ENCODE measurements around the gene DCD.
"Not testable (repeated sequence)": the region's sequence is repeated elsewhere in the genome, so short reads cannot be mapped to it uniquely, and the experiment has no call there.

The DCD gene

DNA sequence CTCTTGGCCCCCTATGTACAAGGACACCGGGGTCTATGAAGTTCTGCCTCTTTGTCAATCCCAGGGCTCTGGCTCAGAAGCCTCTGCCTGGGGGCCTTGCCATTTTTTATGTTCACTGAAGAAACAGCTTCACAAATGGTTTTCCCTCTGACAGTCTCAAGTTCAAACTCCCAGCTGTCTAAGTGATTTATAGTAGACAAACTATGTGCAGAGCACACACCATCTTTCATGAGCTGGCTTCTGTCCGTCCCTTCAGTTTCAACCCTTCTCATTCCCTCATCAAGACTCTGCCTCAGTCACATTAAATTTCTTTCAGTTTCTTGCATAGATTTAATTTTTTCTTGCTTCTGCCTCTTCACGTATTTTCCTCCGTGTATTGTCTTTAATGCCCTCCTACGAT, 2.7 kb upstream of the DCD start:
- Histone ChIP-seq H3K9ac (ENCODE audit: low read depth, low read length) (no peak overlapping the region), H3K4me3 (ENCODE audit: low read length) (no peak overlapping the region), H3K27me3 (ENCODE audit: control insufficient read depth, insufficient read depth, low read length) (peaks cover 30% of the 10 kb centered on the region), H3K4me1 (ENCODE audit: control insufficient read depth, insufficient read depth, low read length) (no peaks in the 10 kb centered on the region), H3K36me3 (ENCODE audit: insufficient read depth, low read length) (no peaks in the 10 kb centered on the region), H3K9me3 (replicated peaks; ENCODE audit: low read length) (no peaks in the 10 kb centered on the region), H3K4me2 (ENCODE audit: low read length) (no peak overlapping the region)

DNA sequence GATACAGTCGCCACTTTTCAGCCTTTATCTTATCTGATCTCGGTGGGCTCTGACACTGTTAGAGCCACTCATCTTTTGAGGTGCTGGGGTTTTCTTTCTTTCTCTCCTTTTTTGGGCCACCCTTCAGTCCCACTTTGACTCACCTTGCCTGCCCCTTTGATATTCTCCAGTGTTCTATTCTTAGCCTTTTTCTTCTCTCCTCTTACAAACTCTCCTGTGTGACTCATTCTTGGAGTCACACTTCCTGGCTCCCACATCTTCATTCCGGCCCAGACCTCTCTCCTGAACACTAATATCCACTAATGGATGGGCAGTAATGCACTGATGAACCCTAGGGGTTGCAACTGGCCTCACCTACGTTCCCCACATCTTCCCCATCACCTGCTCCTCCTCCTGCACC, 2.2 kb upstream of the DCD start:
- H3K4me1 ChIP-seq (ENCODE audit: control insufficient read depth, insufficient read depth, low read length): no peaks in the 10 kb centered on the region
- H3K9ac ChIP-seq (ENCODE audit: low read depth, low read length): no peak overlapping the region
- no peaks in the 10 kb centered on the region for H3K36me3 ChIP-seq (ENCODE audit: insufficient read depth, low read length)
- H3K4me3 ChIP-seq (ENCODE audit: low read length): no peak overlapping the region
- H3K9me3 ChIP-seq (replicated peaks; ENCODE audit: low read length): no peaks in the 10 kb centered on the region
- H3K4me2 ChIP-seq (ENCODE audit: low read length): no peak overlapping the region
- peaks cover 32% of the 10 kb centered on the region for H3K27me3 ChIP-seq (ENCODE audit: control insufficient read depth, insufficient read depth, low read length)

GRCh38 chr12:54649825-54650224, 1.7 kb upstream of the DCD start:
- Histone ChIP-seq H3K9ac (ENCODE audit: low read depth, low read length) (no peak overlapping the region), H3K4me1 (ENCODE audit: control insufficient read depth, insufficient read depth, low read length) (no peaks in the 10 kb centered on the region), H3K27me3 (ENCODE audit: control insufficient read depth, insufficient read depth, low read length) (peaks cover 35% of the 10 kb centered on the region), H3K36me3 (ENCODE audit: insufficient read depth, low read length) (no peaks in the 10 kb centered on the region), H3K9me3 (replicated peaks; ENCODE audit: low read length) (no peaks in the 10 kb centered on the region), H3K4me2 (ENCODE audit: low read length) (no peak overlapping the region), H3K4me3 (ENCODE audit: low read length) (no peak overlapping the region)

DNA sequence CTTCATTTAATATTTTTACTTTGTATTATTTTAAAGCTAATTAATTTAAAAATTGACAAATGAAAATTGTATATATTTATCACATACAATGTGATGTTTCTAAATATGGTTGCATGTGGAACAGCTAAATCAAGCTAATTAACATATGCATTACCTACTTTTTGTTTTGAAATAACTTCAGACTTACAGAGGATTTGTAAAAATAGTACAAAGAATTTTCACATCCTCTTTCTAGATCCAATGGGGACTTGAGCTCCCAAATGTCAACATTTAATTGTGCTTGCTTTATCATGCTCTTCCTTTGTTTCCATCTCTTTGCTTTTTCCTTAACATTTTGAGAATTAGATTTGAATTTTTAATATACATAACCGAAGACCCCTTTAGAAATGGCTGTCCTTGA, 6.6 kb downstream of the DCD start:
- Histone ChIP-seq H3K27me3 (ENCODE audit: control insufficient read depth, insufficient read depth, low read length) (peaks cover 21% of the 10 kb centered on the region), H3K9me3 (replicated peaks; ENCODE audit: low read length) (no peaks in the 10 kb centered on the region), H3K4me2 (ENCODE audit: low read length) (no peak overlapping the region), H3K4me3 (ENCODE audit: low read length) (no peak overlapping the region), H3K4me1 (ENCODE audit: control insufficient read depth, insufficient read depth, low read length) (no peaks in the 10 kb centered on the region), H3K36me3 (ENCODE audit: insufficient read depth, low read length) (no peaks in the 10 kb centered on the region), H3K9ac (ENCODE audit: low read depth, low read length) (no peak overlapping the region)

DNA sequence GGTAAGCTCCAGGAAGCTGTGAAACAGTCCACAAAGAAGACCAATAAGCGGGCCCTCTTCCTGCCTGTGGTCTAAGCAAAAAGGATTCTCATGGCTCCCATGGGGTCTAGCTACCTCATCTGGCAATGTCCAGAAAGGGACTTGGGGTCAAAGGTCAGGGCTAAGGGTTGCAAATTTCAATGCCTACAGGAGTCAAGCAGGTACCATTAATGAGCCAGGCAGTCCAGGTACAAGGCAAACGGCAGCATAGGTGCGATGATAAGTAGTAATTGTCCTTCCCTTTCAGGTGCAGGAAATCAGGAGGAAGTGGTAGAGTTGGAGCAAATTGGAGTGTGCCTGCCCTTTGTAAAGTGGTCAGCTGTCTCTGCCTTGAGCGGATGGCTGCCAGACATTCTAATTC, 7.1 kb downstream of the DCD start:
- H3K36me3 ChIP-seq (ENCODE audit: insufficient read depth, low read length): no peaks in the 10 kb centered on the region
- H3K4me2 ChIP-seq (ENCODE audit: low read length): no peak overlapping the region
- no peaks in the 10 kb centered on the region for H3K9me3 ChIP-seq (replicated peaks; ENCODE audit: low read length)
- no peaks in the 10 kb centered on the region for H3K4me1 ChIP-seq (ENCODE audit: control insufficient read depth, insufficient read depth, low read length)
- no peak overlapping the region for H3K9ac ChIP-seq (ENCODE audit: low read depth, low read length)
- H3K27me3 ChIP-seq (ENCODE audit: control insufficient read depth, insufficient read depth, low read length): peaks cover 21% of the 10 kb centered on the region
- no peak overlapping the region for H3K4me3 ChIP-seq (ENCODE audit: low read length)

DNA sequence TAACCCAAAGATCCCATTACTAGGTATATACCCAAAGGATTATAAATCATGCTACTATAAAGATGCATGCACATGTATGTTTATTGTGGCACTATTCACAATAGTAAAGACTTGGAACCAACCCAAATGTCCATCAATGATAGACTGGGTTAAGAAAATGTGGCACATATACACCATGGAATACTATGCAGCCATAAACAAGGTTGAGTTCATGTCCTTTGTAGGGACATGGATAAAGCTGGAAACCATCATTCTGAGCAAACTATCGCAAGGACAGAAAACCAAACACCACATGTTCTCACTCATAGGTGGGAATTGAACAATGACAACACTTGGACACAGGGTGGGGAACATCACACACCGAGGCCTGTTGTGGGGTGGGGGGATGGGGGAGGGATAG, 9.1 kb downstream of the DCD start:
- not testable (repeated sequence) for H3K4me2 ChIP-seq (ENCODE audit: low read length); H3K9ac ChIP-seq (ENCODE audit: low read depth, low read length); H3K9me3 ChIP-seq (replicated peaks; ENCODE audit: low read length); H3K36me3 ChIP-seq (ENCODE audit: insufficient read depth, low read length); H3K4me1 ChIP-seq (ENCODE audit: control insufficient read depth, insufficient read depth, low read length); H3K4me3 ChIP-seq (ENCODE audit: low read length)
- peaks cover 14% of the 10 kb centered on the region for H3K27me3 ChIP-seq (ENCODE audit: control insufficient read depth, insufficient read depth, low read length)

DNA sequence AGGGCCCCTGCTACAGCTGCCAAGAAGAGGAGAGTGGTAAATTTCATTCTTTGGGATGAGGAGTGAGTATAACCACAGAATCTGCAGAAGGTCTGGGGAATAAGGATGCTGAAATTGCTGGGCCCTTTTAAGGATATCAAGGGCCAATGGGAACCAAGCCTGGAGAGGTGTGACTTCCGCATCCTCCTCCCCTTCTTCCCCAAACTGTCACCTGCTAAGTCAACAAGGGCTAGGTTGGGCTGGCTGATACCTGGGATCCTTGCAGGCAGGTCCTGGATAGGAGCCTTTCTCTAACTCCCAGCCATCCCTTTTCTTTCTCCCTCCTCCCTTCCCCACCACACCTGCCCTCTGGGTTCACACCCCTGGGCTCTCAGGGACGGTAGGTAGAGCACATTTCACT, 13.4 kb downstream of the DCD start, which contains the start of gene LACRT:
Gene LACRT, minus strand, starts transcription at position 101 of the 400 bp plus-strand sequence. Its CDS starts 54 bp downstream, at position 47.
- Histone ChIP-seq H3K4me1 (ENCODE audit: control insufficient read depth, insufficient read depth, low read length) (no peaks in the 10 kb centered on the region), H3K4me3 (ENCODE audit: low read length) (no peak within 1 kb of the TSS), H3K36me3 (ENCODE audit: insufficient read depth, low read length) (no peaks in the 10 kb centered on the region), H3K4me2 (ENCODE audit: low read length) (no peak within 1 kb of the TSS), H3K9me3 (replicated peaks; ENCODE audit: low read length) (no peaks in the 10 kb centered on the region), H3K9ac (ENCODE audit: low read depth, low read length) (no peak within 1 kb of the TSS), H3K27me3 (ENCODE audit: control insufficient read depth, insufficient read depth, low read length) (peaks cover 16% of the 10 kb centered on the region)

DNA sequence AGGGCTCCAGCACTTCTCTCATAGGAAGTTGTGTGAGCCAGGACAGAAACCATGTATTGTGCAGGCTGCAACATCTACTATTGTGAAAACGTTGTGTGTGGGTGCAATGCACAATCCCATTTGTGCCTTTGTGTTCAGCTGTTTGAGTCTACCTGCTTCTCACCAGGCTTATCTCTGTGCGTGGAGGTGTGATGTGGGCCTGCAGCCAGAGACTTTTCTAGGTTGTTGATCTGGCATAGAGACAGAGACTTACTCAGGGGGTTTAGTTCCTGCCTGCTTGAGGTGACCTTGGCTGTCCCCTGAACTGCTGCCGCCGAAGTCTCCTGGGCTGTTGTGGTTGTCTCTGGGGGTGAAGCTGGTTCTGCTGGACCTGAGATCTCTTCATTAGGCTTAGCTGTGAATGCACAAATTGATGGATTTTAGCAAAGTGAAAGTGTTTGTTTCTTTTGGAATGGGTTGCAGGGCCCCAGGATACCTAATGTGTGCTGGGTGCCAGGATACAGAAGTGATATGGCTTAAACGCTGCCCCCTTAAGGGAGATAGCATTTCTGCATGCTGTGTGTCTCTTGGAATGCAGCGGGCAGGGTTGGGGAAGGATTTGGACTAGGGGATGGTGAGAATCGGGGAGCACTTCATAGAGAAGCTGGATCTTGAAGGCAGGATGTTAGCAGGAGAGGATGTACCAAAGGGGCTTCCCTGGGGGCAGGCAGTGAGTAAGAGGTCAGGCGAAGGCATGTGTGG, 16.0 kb downstream of the DCD start:
- Histone ChIP-seq H3K9ac (ENCODE audit: low read depth, low read length) (no peak overlapping the region), H3K36me3 (ENCODE audit: insufficient read depth, low read length) (no peaks in the 10 kb centered on the region), H3K27me3 (ENCODE audit: control insufficient read depth, insufficient read depth, low read length) (peaks cover 17% of the 10 kb centered on the region), H3K9me3 (replicated peaks; ENCODE audit: low read length) (no peaks in the 10 kb centered on the region), H3K4me3 (ENCODE audit: low read length) (no peak overlapping the region), H3K4me2 (ENCODE audit: low read length) (no peak overlapping the region), H3K4me1 (ENCODE audit: control insufficient read depth, insufficient read depth, low read length) (no peaks in the 10 kb centered on the region)

GRCh38 chr12:54631551-54631950, 16.6 kb downstream of the DCD start:
- no peaks in the 10 kb centered on the region for H3K4me1 ChIP-seq (ENCODE audit: control insufficient read depth, insufficient read depth, low read length)
- no peak overlapping the region for H3K9ac ChIP-seq (ENCODE audit: low read depth, low read length)

GRCh38 chr12:54629925-54630324, 18.2 kb downstream of the DCD start:
- Histone ChIP-seq H3K27me3 (ENCODE audit: control insufficient read depth, insufficient read depth, low read length) (peaks cover 17% of the 10 kb centered on the region), H3K9me3 (replicated peaks; ENCODE audit: low read length) (no peaks in the 10 kb centered on the region), H3K4me2 (ENCODE audit: low read length) (no peak overlapping the region), H3K36me3 (ENCODE audit: insufficient read depth, low read length) (no peaks in the 10 kb centered on the region), H3K4me1 (ENCODE audit: control insufficient read depth, insufficient read depth, low read length) (no peaks in the 10 kb centered on the region), H3K9ac (ENCODE audit: low read depth, low read length) (no peak overlapping the region), H3K4me3 (ENCODE audit: low read length) (no peak overlapping the region)

More at GRCh38 chr12:54631551-54631950, 16.6 kb downstream of the DCD start:
- Histone ChIP-seq H3K9me3 (replicated peaks; ENCODE audit: low read length) (no peaks in the 10 kb centered on the region), H3K4me2 (ENCODE audit: low read length) (no peak overlapping the region), H3K27me3 (ENCODE audit: control insufficient read depth, insufficient read depth, low read length) (peaks cover 17% of the 10 kb centered on the region), H3K36me3 (ENCODE audit: insufficient read depth, low read length) (no peaks in the 10 kb centered on the region), H3K4me3 (ENCODE audit: low read length) (no peak overlapping the region)

- peaks cover 25% of the 10 kb centered on the region for H3K27me3 ChIP-seq (ENCODE audit: control insufficient read depth, insufficient read depth, low read length)
- H3K4me3 ChIP-seq (ENCODE audit: low read length): no peak overlapping the region
These were observed 19.8 kb downstream of the DCD start for GRCh38 chr12:54628186-54628846.

DNA sequence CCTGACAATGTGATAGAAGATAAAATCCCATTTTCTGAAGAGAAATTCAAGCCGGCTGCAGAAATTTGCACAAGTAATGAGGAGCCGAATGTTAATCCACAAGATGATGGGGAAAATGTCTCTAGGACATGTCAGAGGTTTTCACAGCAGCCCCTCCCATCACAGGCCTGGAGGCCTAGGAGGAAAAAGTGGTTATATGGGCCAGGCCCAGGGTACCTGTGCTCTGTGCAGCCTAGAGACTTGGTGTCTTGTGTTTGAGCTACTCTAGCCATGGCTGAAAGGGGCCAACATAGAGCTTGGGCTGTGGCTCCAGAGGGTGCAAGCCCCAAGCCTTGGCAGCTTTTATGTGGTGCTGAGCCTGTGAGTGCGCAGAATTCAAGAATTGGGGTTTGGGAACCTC, 20.9 kb downstream of the DCD start:
- H3K4me3 ChIP-seq (ENCODE audit: low read length): no peak overlapping the region
- no peaks in the 10 kb centered on the region for H3K9me3 ChIP-seq (replicated peaks; ENCODE audit: low read length)
- no peak overlapping the region for H3K9ac ChIP-seq (ENCODE audit: low read depth, low read length)
- H3K36me3 ChIP-seq (ENCODE audit: insufficient read depth, low read length): no peaks in the 10 kb centered on the region
- H3K27me3 ChIP-seq (ENCODE audit: control insufficient read depth, insufficient read depth, low read length): peaks cover 23% of the 10 kb centered on the region
- no peaks in the 10 kb centered on the region for H3K4me1 ChIP-seq (ENCODE audit: control insufficient read depth, insufficient read depth, low read length)
- no peak overlapping the region for H3K4me2 ChIP-seq (ENCODE audit: low read length)

More at GRCh38 chr12:54628186-54628846, 19.8 kb downstream of the DCD start:
- Histone ChIP-seq H3K9ac (ENCODE audit: low read depth, low read length) (no peak overlapping the region), H3K4me2 (ENCODE audit: low read length) (no peak overlapping the region), H3K4me1 (ENCODE audit: control insufficient read depth, insufficient read depth, low read length) (no peaks in the 10 kb centered on the region), H3K36me3 (ENCODE audit: insufficient read depth, low read length) (no peaks in the 10 kb centered on the region), H3K9me3 (replicated peaks; ENCODE audit: low read length) (no peaks in the 10 kb centered on the region)
